Measurements from ENCODE around the gene STX5.
"Not testable (repeated sequence)": the region's sequence is repeated elsewhere in the genome, so short reads cannot be mapped to it uniquely, and the experiment has no call there.

- TF ChIP-seq CTCF (IDR thresholded peaks at IDR 0.05; ENCODE audit: low read length); EZH2phosphoT487 (IDR thresholded peaks at IDR 0.05; ENCODE audit: low read length); EZH2 (optimal IDR thresholded peaks at IDR 0.05; ENCODE audit: low read depth, low read length): not testable (repeated sequence)
Observed at GRCh38 chr11:62859281-62859703, 27.4 kb upstream of the STX5 start.

Data from MM.1S (cell line).